Astrocyte (in vitro differentiated cells and primary cell): Measurements from ENCODE around the gene SMIM41.

ENCODE experiments used
- CTCF ChIP-seq: IDR thresholded peaks from 2 replicates; pipeline ENCODE4 v1.5.1; 2011; ENCODE audit warnings: low read depth, mild to moderate bottlenecking, inconsistent platforms, low read length, moderate library complexity; ENCODE audit not compliant: insufficient read depth
- EZH2 ChIP-seq: IDR thresholded peaks from 2 replicates; pipeline ENCODE4 v1.6.1; 2012; ENCODE audit warnings: mild to moderate bottlenecking, low read length, inconsistent platforms; ENCODE audit not compliant: insufficient read depth

DNA sequence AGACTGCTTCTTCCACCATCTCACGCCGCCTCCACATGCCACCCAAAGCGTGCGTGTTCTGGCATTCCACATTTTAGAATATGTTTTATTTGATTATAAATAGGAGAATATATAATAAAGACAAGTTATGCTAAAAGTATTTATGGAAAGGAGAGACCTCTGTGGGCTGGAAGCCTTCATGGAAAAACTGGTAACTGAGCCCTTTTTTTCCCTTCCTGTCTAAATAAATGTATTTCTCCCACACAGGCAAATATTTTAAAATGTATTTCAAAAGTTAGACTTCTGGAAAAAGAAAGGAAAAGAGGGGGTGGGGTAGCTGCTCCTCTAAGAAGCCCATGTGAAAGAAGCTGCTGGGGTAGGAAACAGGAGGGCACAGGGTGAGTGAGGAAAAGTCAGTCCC lies 44.3 kb upstream of the SMIM41 start:
- TF ChIP-seq CTCF (no peak), EZH2 (no peak)
